ENCODE measurements around the gene ZBTB44. TPM values are rescaled to one million over a fixed set of nuclear protein-coding genes. Genes with fewer than 3 reads are reported as not detected.
"Not testable (repeated sequence)": the region's sequence is repeated elsewhere in the genome, so short reads cannot be mapped to it uniquely, and the experiment has no call there.

The ZBTB44 gene
- total RNA-seq, 6 donors from 2014 or later = 40.3 to 91.7 (median 51.2) TPM

DNA sequence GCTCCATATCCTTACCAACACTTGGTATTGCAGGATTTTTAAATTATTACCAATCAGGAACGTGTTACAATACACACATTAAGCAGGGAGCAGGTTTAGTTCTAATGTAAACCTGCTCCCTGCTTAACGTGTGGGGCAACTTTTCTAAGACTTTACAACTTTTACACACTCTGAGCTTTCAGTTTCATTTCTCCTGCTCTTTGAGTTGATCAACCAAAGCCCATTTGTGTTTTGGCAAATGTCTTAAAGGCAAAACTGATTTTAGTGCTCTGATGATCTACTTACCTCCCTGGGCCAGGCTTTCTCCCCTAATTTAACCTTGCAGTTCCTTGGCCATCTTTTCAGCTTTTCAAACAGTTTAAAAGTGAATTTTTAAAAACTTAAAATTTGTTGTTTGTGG is 70.9 kb downstream of the ZBTB44 start:
- ATAC-seq (ENCODE audit: low FRiP score in 2 of 2) (no peak), DNase-seq (no peak)
- Histone ChIP-seq H3K9me3 (no peaks in the 10 kb centered on the region), H3K4me1 (peaks cover 0 to 14% (median 7%) of the 10 kb centered on the region in 4 donors), H3K4me3 (no peak overlapping the region), H3K27ac (no peak overlapping the region), H3K27me3 (no peaks in the 10 kb centered on the region), H3K36me3 (peaks cover 0 to 7% (median 1%) of the 10 kb centered on the region in 4 donors)
- TF ChIP-seq, protein P1, sequence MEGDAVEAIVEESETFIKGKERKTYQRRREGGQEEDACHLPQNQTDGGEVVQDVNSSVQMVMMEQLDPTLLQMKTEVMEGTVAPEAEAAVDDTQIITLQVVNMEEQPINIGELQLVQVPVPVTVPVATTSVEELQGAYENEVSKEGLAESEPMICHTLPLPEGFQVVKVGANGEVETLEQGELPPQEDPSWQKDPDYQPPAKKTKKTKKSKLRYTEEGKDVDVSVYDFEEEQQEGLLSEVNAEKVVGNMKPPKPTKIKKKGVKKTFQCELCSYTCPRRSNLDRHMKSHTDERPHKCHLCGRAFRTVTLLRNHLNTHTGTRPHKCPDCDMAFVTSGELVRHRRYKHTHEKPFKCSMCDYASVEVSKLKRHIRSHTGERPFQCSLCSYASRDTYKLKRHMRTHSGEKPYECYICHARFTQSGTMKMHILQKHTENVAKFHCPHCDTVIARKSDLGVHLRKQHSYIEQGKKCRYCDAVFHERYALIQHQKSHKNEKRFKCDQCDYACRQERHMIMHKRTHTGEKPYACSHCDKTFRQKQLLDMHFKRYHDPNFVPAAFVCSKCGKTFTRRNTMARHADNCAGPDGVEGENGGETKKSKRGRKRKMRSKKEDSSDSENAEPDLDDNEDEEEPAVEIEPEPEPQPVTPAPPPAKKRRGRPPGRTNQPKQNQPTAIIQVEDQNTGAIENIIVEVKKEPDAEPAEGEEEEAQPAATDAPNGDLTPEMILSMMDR (IDR thresholded peaks at IDR 0.05) = no peak
- WGBS, 2 donors = 32 to 37% methylated on average over 2 of the region's 2 CpGs

DNA sequence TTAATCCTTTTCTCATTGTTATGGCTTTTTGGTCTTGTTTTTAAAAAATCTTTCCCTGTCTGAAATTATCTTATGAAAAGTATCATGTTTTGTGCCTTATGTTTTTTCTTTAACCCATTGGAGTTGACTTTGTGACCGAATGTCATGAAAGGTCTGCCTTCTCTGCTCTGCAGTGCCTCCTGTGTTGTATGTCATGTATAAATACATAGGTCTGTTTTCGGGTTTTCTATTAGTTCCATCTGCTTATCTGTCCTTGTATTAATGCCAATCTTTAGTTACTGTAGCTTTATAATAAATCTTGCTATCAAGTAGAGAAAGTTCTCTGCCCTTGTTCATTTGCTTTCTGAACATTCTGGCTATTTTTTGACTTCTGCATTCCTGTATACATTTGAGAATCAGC is 73.0 kb downstream of the ZBTB44 start:
- no peak for TF ChIP-seq POLR2AphosphoS5 (IDR thresholded peaks at IDR 0.05)
- TF ChIP-seq EP300 (IDR thresholded peaks at IDR 0.05) = no peak
- Histone ChIP-seq H3K36me3 (peaks cover 2 to 27% (median 9%) of the 10 kb centered on the region in 4 donors), H3K4me3 (no peak overlapping the region), H3K9me3 (no peaks in the 10 kb centered on the region), H3K27ac (no peak overlapping the region), H3K4me1 (peaks cover 0 to 14% (median 7%) of the 10 kb centered on the region in 4 donors), H3K27me3 (no peaks in the 10 kb centered on the region)
- DNase-seq = no peak
- no peak for ATAC-seq (ENCODE audit: low FRiP score in 2 of 2)
- WGBS, 2 donors = 94 to 96% methylated on average over 2 of the region's 2 CpGs

GRCh38 chr11:130237282-130238006 is 77.3 kb downstream of the ZBTB44 start:
- Histone ChIP-seq H3K4me3 (no peak overlapping the region), H3K9me3 (no peaks in the 10 kb centered on the region), H3K36me3 (peaks cover 3 to 48% (median 15%) of the 10 kb centered on the region in 4 donors), H3K27me3 (no peaks in the 10 kb centered on the region), H3K27ac (no peak overlapping the region), H3K4me1 (peaks cover 0 to 3% (median 0%) of the 10 kb centered on the region in 4 donors)
- DNase-seq (no peak), ATAC-seq (ENCODE audit: low FRiP score in 2 of 2) (no peak)
- TF ChIP-seq, protein P1 (IDR thresholded peaks at IDR 0.05) = no peak
- no peak for TF ChIP-seq POLR2AphosphoS5 (IDR thresholded peaks at IDR 0.05)
- TF ChIP-seq POLR2A (IDR thresholded peaks at IDR 0.05) = no peak
- no peak for TF ChIP-seq EP300 (IDR thresholded peaks at IDR 0.05)
- 89 to 92% methylated on average over 6 of the region's 6 CpGs for WGBS, 2 donors

DNA sequence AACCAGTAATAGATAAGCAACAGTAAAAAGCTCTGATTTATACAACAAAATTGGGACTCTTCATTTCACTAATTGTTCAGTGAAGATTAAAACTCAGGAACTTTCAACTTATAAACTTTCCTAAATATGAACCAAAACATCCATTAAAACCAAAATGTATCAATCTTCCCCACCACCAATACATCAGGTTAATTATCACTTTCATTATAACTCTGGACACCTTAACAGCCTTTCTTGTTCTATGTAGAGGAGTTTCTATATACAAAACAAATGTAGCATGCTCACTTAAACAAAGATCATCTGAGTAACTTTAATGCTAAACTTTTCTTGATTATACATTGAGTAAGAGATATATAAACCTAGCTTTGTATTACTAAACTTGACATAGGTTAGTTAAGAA is 80.4 kb downstream of the ZBTB44 start:
- no peak for ATAC-seq (ENCODE audit: low FRiP score in 2 of 2)
- no peak for TF ChIP-seq POLR2AphosphoS5 (IDR thresholded peaks at IDR 0.05)
- no peak for TF ChIP-seq POLR2A (IDR thresholded peaks at IDR 0.05)
- TF ChIP-seq EP300 (IDR thresholded peaks at IDR 0.05) = no peak
- TF ChIP-seq, protein P1 (IDR thresholded peaks at IDR 0.05) = no peak
- H3K36me3 ChIP-seq = peaks cover 3 to 53% (median 15%) of the 10 kb centered on the region in 4 donors
- DNase-seq = no peak
- no peaks in the 10 kb centered on the region for H3K9me3 ChIP-seq
- H3K4me3 ChIP-seq = no peak overlapping the region
- H3K4me1 ChIP-seq = no peaks in the 10 kb centered on the region
- no peaks in the 10 kb centered on the region for H3K27me3 ChIP-seq
- H3K27ac ChIP-seq = no peak overlapping the region

DNA sequence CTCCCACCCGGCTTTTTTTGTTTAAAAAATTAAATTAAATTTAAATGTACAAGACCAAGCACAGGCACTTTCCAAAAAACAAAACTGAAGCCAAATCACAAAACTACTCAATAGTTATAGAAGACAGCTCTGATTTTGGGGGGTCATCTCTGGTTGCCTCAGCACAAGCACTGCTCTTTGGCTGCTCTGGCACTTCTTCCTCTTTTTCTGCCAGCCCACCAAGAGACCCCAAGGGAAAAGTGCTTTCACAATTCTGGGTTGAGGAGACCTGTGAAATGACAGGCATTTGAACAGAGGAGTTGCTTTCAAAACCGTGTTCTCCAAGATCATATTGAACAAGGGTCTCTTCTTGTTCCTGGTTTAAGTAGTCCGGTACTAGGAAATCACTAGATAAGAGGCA is 80.8 kb downstream of the ZBTB44 start:
- not testable (repeated sequence) for H3K27me3 ChIP-seq; ATAC-seq (ENCODE audit: low FRiP score in 2 of 2); H3K4me3 ChIP-seq; DNase-seq; H3K4me1 ChIP-seq; H3K27ac ChIP-seq; H3K9me3 ChIP-seq
- H3K36me3 ChIP-seq = peaks cover 3 to 49% (median 14%) of the 10 kb centered on the region in 4 donors
- WGBS, 2 donors = 83 to 85% methylated on average over 3 of the region's 3 CpGs

GRCh38 chr11:130233486-130233885 is 81.2 kb downstream of the ZBTB44 start:
- peaks cover 3 to 45% (median 12%) of the 10 kb centered on the region in 4 donors for H3K36me3 ChIP-seq

More at GRCh38 chr11:130233486-130233885, 81.2 kb downstream of the ZBTB44 start:
- not testable (repeated sequence) for DNase-seq; H3K4me3 ChIP-seq; H3K27me3 ChIP-seq; H3K27ac ChIP-seq; ATAC-seq (ENCODE audit: low FRiP score in 2 of 2); H3K9me3 ChIP-seq; H3K4me1 ChIP-seq
